HEK293 (cell line): ENCODE measurements around the gene PIGZ.

Experiments
- CTCF ChIA-PET: fragments of 350-600 bp; formaldehyde crosslinking; extraction: SDS; loops from one replicate; lab custom pipeline; 2021; ENCODE audit warnings: antibody characterized with exemption; lab: Yijun Ruan, JAX
- POLR2A ChIA-PET: fragments of 300-600 bp; formaldehyde crosslinking; extraction: SDS; loops from one replicate; lab custom pipeline; 2020; ENCODE audit warnings: antibody characterized with exemption, inconsistent platforms; lab: Yijun Ruan, JAX
- H3K27ac ChIP-seq: fragments of 200-500 bp; sonication (Bioruptor generic); 2 replicates; pipeline ENCODE4 v1.5.1; 2014; ENCODE audit warnings: low read depth, low read length, control low read depth, inconsistent platforms; ENCODE audit errors: extremely low read depth
- H3K36me3 ChIP-seq, 2 experiments: fragments of 200-500 bp in 1 of 2; sonication (Bioruptor generic) in 1 of 2; 1 replicate in 1 of 2; 2 replicates in 1 of 2; pipeline ENCODE4 v1.5.1; 2014 to 2017; ENCODE audit warnings: inconsistent platforms in 2 of 2, low read length in 2 of 2; ENCODE audit not compliant: control insufficient read depth in 2 of 2, insufficient read depth in 1 of 2
- H3K4me1 ChIP-seq: fragments of 200-500 bp; sonication (Bioruptor generic); 2 replicates; pipeline ENCODE4 v1.5.1; 2014; ENCODE audit warnings: mild to moderate bottlenecking, low read length, inconsistent platforms; ENCODE audit not compliant: control insufficient read depth, insufficient read depth
- H3K4me3 ChIP-seq: 2 replicates; pipeline ENCODE4 v1.5.1; 2011; ENCODE audit warnings: low read depth, mild to moderate bottlenecking, control low read depth, low read length, moderate library complexity
- H3K9me3 ChIP-seq: fragments of 200-500 bp; sonication (Bioruptor generic); 2 replicates; pipeline ENCODE4 v1.5.1; 2014; ENCODE audit warnings: low read depth, low read length, inconsistent platforms; ENCODE audit not compliant: control insufficient read depth, insufficient read depth
- HOXD13 ChIP-seq: sonication (generic); formaldehyde crosslinking; IDR thresholded peaks from 2 replicates; pipeline ENCODE4 v1.8.0; 2022; ENCODE audit warnings: missing genetic modification reagents, borderline replicate concordance
- TCF7L2 ChIP-seq: IDR thresholded peaks from 2 replicates; pipeline ENCODE4 v1.6.1; 2011; ENCODE audit warnings: low read depth, mild to moderate bottlenecking, inconsistent platforms, low read length, moderate library complexity, borderline replicate concordance
- ZNF146 ChIP-seq: fragments of 450-650 bp; formaldehyde crosslinking; IDR thresholded peaks from 2 replicates; pipeline ENCODE4 v1.5.1; 2016; ENCODE audit warnings: missing biosample characterization, missing genetic modification characterization
- ZNF184 ChIP-seq: fragments of 450-650 bp; IDR thresholded peaks from 2 replicates; pipeline ENCODE4 v1.5.1; 2018; ENCODE audit warnings: missing biosample characterization, mild to moderate bottlenecking, missing genetic modification characterization
- ZNF416 ChIP-seq: fragments of 450-650 bp; formaldehyde crosslinking; IDR thresholded peaks from 2 replicates; pipeline ENCODE4 v1.5.1; 2016; ENCODE audit warnings: missing biosample characterization, missing genetic modification characterization
- ZNF560 ChIP-seq: fragments of 450-650 bp; formaldehyde crosslinking; IDR thresholded peaks from 2 replicates; pipeline ENCODE4 v1.5.1; 2017; ENCODE audit warnings: missing biosample characterization, missing genetic modification characterization, borderline replicate concordance
- ZNF629 ChIP-seq: fragments of 450-650 bp; formaldehyde crosslinking; IDR thresholded peaks from 2 replicates; pipeline ENCODE4 v1.5.1; 2017; ENCODE audit warnings: missing biosample characterization, missing genetic modification characterization
- ZNF660 ChIP-seq: fragments of 450-650 bp; IDR thresholded peaks from 2 replicates; pipeline ENCODE4 v1.5.1; 2018; ENCODE audit warnings: missing biosample characterization, mild to moderate bottlenecking, missing genetic modification characterization
- ZNF768 ChIP-seq: fragments of 450-650 bp; formaldehyde crosslinking; IDR thresholded peaks from 2 replicates; pipeline ENCODE4 v1.5.1; 2018; ENCODE audit warnings: missing biosample characterization, mild to moderate bottlenecking, missing genetic modification characterization
- TF ChIP-seq, protein P1 (sequence below): fragments of 450-650 bp; formaldehyde crosslinking; IDR thresholded peaks from 2 replicates; pipeline ENCODE4 v1.5.1; 2016; ENCODE audit warnings: missing biosample characterization, missing genetic modification characterization
- TF ChIP-seq, protein P2 (sequence below): fragments of 450-650 bp; formaldehyde crosslinking; IDR thresholded peaks from 2 replicates; pipeline ENCODE4 v1.5.1; 2016; ENCODE audit warnings: missing biosample characterization, missing genetic modification characterization
- TF ChIP-seq, protein P3 (sequence below): fragments of 450-650 bp; formaldehyde crosslinking; IDR thresholded peaks from 2 replicates; pipeline ENCODE4 v1.5.1; 2017; ENCODE audit warnings: missing biosample characterization, missing genetic modification characterization
- TF ChIP-seq, protein P4 (sequence below): fragments of 450-650 bp; IDR thresholded peaks from 2 replicates; pipeline ENCODE4 v1.5.1; 2018; ENCODE audit warnings: missing biosample characterization, mild to moderate bottlenecking, missing genetic modification characterization
- TF ChIP-seq, protein P5 (sequence below): fragments of 450-650 bp; formaldehyde crosslinking; IDR thresholded peaks from 2 replicates; pipeline ENCODE4 v1.5.1; 2017; ENCODE audit warnings: missing biosample characterization, mild to moderate bottlenecking, missing genetic modification characterization, moderate library complexity
- TF ChIP-seq, protein P6 (sequence below): fragments of 450-650 bp; formaldehyde crosslinking; IDR thresholded peaks from 2 replicates; pipeline ENCODE4 v1.5.1; 2016; ENCODE audit warnings: missing biosample characterization, missing genetic modification characterization
- TF ChIP-seq, protein P7 (sequence below): fragments of 450-650 bp; formaldehyde crosslinking; conservative IDR thresholded peaks from 2 replicates; pipeline ENCODE4 v1.5.1; 2016; ENCODE audit warnings: low read depth, missing biosample characterization, missing genetic modification characterization
- TF ChIP-seq, protein P8 (sequence below): fragments of 450-650 bp; formaldehyde crosslinking; IDR thresholded peaks from 2 replicates; pipeline ENCODE4 v1.5.1; 2016; ENCODE audit warnings: missing biosample characterization, missing genetic modification characterization

PIGZ gene

DNA sequence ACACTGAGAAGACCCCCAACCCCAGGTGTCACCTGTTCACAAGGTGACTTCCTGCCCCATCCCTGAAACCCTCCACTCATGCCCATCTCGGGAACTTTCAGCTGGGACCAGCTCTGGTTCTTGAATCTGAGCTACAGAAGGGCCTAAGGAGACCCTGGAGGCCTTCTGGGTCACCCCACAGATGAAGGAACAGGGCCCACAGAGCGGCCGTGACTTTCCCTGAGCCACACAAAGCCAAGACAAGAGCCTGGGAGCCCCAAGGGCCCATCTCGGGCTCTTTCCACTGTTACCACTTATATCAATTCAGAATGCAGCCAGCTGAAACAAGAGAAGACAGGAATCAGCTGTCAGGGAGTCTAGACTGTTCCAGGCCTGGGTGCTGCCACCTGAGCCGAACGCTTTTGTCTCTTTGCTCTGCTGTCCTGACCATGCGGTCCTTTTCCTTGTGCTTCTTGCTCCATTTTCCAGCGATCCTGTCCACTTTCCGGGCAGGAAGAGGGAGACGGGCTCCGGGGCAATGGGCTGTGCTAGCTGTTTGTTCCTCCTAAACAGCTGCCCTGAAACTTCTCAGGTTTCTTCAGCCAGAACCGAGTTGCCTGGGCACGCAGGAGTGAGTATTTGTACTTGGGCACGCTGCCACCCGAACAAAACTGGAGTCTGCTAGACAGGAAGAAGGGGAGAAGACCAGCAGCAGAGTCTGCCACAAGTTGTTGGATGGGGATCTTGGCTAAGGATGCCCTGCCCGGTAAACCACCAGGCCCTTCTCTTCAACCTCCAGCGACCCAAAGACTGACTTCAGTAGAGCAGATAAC lies 28.0 kb upstream of the PIGZ start:
- TF ChIP-seq, protein P1, sequence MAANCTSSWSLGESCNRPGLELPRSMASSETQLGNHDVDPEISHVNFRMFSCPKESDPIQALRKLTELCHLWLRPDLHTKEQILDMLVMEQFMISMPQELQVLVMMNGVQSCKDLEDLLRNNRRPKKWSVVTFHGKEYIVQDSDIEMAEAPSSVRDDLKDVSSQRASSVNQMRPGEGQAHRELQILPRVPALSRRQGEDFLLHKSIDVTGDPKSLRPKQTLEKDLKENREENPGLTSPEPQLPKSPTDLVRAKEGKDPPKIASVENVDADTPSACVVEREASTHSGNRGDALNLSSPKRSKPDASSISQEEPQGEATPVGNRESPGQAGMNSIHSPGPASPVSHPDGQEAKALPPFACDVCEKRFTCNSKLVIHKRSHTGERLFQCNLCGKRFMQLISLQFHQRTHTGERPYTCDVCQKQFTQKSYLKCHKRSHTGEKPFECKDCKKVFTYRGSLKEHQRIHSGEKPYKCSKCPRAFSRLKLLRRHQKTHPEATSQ, result no peak
- TF ChIP-seq HOXD13 (no peak), ZNF184 (tag by site-specific recombination) (no peak), ZNF146 (no peak), ZNF416 (no peak), ZNF660 (no peak), ZNF629 (tag by site-specific recombination) (no peak), ZNF768 (tag by site-specific recombination) (no peak), ZNF560 (no peak), TCF7L2 (no peak)
- TF ChIP-seq, protein P2, sequence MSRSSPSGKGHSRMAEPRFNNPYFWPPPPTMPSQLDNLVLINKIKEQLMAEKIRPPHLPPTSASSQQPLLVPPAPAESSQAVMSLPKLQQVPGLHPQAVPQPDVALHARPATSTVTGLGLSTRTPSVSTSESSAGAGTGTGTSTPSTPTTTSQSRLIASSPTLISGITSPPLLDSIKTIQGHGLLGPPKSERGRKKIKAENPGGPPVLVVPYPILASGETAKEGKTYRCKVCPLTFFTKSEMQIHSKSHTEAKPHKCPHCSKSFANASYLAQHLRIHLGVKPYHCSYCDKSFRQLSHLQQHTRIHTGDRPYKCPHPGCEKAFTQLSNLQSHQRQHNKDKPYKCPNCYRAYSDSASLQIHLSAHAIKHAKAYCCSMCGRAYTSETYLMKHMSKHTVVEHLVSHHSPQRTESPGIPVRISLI (tag by site-specific recombination), result no peak
- TF ChIP-seq, protein P3, sequence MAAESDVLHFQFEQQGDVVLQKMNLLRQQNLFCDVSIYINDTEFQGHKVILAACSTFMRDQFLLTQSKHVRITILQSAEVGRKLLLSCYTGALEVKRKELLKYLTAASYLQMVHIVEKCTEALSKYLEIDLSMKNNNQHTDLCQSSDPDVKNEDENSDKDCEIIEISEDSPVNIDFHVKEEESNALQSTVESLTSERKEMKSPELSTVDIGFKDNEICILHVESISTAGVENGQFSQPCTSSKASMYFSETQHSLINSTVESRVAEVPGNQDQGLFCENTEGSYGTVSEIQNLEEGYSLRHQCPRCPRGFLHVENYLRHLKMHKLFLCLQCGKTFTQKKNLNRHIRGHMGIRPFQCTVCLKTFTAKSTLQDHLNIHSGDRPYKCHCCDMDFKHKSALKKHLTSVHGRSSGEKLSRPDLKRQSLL, result no peak
- TF ChIP-seq, protein P4, sequence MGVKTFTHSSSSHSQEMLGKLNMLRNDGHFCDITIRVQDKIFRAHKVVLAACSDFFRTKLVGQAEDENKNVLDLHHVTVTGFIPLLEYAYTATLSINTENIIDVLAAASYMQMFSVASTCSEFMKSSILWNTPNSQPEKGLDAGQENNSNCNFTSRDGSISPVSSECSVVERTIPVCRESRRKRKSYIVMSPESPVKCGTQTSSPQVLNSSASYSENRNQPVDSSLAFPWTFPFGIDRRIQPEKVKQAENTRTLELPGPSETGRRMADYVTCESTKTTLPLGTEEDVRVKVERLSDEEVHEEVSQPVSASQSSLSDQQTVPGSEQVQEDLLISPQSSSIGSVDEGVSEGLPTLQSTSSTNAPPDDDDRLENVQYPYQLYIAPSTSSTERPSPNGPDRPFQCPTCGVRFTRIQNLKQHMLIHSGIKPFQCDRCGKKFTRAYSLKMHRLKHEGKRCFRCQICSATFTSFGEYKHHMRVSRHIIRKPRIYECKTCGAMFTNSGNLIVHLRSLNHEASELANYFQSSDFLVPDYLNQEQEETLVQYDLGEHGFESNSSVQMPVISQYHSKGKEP, result no peak
- TF ChIP-seq, protein P5, sequence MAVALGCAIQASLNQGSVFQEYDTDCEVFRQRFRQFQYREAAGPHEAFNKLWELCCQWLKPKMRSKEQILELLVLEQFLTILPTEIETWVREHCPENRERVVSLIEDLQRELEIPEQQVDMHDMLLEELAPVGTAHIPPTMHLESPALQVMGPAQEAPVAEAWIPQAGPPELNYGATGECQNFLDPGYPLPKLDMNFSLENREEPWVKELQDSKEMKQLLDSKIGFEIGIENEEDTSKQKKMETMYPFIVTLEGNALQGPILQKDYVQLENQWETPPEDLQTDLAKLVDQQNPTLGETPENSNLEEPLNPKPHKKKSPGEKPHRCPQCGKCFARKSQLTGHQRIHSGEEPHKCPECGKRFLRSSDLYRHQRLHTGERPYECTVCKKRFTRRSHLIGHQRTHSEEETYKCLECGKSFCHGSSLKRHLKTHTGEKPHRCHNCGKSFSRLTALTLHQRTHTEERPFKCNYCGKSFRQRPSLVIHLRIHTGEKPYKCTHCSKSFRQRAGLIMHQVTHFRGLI, result no peak
- TF ChIP-seq, protein P6, sequence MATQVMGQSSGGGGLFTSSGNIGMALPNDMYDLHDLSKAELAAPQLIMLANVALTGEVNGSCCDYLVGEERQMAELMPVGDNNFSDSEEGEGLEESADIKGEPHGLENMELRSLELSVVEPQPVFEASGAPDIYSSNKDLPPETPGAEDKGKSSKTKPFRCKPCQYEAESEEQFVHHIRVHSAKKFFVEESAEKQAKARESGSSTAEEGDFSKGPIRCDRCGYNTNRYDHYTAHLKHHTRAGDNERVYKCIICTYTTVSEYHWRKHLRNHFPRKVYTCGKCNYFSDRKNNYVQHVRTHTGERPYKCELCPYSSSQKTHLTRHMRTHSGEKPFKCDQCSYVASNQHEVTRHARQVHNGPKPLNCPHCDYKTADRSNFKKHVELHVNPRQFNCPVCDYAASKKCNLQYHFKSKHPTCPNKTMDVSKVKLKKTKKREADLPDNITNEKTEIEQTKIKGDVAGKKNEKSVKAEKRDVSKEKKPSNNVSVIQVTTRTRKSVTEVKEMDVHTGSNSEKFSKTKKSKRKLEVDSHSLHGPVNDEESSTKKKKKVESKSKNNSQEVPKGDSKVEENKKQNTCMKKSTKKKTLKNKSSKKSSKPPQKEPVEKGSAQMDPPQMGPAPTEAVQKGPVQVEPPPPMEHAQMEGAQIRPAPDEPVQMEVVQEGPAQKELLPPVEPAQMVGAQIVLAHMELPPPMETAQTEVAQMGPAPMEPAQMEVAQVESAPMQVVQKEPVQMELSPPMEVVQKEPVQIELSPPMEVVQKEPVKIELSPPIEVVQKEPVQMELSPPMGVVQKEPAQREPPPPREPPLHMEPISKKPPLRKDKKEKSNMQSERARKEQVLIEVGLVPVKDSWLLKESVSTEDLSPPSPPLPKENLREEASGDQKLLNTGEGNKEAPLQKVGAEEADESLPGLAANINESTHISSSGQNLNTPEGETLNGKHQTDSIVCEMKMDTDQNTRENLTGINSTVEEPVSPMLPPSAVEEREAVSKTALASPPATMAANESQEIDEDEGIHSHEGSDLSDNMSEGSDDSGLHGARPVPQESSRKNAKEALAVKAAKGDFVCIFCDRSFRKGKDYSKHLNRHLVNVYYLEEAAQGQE (tag by site-specific recombination), result no peak
- TF ChIP-seq, protein P7, sequence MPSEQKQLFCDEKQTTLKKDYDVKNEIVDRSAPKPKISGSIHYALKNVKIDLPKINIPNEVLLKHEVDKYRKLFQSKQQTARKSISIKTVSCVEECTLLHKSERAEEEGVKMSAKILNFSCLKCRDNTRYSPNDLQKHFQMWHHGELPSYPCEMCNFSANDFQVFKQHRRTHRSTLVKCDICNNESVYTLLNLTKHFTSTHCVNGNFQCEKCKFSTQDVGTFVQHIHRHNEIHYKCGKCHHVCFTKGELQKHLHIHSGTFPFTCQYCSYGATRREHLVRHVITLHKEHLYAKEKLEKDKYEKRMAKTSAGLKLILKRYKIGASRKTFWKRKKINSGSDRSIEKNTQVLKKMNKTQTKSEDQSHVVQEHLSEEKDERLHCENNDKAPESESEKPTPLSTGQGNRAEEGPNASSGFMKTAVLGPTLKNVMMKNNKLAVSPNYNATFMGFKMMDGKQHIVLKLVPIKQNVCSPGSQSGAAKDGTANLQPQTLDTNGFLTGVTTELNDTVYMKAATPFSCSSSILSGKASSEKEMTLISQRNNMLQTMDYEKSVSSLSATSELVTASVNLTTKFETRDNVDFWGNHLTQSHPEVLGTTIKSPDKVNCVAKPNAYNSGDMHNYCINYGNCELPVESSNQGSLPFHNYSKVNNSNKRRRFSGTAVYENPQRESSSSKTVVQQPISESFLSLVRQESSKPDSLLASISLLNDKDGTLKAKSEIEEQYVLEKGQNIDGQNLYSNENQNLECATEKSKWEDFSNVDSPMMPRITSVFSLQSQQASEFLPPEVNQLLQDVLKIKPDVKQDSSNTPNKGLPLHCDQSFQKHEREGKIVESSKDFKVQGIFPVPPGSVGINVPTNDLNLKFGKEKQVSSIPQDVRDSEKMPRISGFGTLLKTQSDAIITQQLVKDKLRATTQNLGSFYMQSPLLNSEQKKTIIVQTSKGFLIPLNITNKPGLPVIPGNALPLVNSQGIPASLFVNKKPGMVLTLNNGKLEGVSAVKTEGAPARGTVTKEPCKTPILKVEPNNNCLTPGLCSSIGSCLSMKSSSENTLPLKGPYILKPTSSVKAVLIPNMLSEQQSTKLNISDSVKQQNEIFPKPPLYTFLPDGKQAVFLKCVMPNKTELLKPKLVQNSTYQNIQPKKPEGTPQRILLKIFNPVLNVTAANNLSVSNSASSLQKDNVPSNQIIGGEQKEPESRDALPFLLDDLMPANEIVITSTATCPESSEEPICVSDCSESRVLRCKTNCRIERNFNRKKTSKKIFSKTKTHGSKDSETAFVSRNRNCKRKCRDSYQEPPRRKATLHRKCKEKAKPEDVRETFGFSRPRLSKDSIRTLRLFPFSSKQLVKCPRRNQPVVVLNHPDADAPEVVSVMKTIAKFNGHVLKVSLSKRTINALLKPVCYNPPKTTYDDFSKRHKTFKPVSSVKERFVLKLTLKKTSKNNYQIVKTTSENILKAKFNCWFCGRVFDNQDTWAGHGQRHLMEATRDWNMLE (tag by site-specific recombination), result no peak
- TF ChIP-seq, protein P8, sequence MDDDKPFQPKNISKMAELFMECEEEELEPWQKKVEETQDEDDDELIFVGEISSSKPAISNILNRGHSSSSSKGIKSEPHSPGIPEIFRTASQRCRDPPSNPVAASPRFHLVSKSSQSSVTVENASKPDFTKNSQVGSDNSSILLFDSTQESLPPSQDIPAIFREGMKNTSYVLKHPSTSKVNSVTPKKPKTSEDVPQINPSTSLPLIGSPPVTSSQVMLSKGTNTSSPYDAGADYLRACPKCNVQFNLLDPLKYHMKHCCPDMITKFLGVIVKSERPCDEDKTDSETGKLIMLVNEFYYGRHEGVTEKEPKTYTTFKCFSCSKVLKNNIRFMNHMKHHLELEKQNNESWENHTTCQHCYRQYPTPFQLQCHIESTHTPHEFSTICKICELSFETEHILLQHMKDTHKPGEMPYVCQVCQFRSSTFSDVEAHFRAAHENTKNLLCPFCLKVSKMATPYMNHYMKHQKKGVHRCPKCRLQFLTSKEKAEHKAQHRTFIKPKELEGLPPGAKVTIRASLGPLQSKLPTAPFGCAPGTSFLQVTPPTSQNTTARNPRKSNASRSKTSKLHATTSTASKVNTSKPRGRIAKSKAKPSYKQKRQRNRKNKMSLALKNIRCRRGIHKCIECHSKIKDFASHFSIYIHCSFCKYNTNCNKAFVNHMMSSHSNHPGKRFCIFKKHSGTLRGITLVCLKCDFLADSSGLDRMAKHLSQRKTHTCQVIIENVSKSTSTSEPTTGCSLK (tag by site-specific recombination), result no peak
- TF ChIP-seq, all 188 proteins: peak for 0
- Histone ChIP-seq H3K27ac (no peak overlapping the region), H3K4me1 (no peaks in the 10 kb centered on the region), H3K36me3 (no peaks in the 10 kb centered on the region), H3K9me3 (no peaks in the 10 kb centered on the region), H3K4me3 (no peak overlapping the region)
- ChIA-PET CTCF (interaction anchor here (1.7 kb wide), 1 partner anchor 33 kb away, joined by 3 read pairs; the partner anchor contains the start of gene MELTF), POLR2A (no interaction called here)
